IPS-11a (cell line): Measurements from ENCODE around the gene ZDHHC12.
"Not testable (repeated sequence)": the region's sequence is repeated elsewhere in the genome, so short reads cannot be mapped to it uniquely, and the experiment has no call there.

ENCODE experiments used
- H3K4me3 ChIP-seq: one replicate; pipeline ENCODE4 v1.5.1; 2013; ENCODE audit warnings: low read depth, low read length, control low read depth

Gene ZDHHC12

DNA sequence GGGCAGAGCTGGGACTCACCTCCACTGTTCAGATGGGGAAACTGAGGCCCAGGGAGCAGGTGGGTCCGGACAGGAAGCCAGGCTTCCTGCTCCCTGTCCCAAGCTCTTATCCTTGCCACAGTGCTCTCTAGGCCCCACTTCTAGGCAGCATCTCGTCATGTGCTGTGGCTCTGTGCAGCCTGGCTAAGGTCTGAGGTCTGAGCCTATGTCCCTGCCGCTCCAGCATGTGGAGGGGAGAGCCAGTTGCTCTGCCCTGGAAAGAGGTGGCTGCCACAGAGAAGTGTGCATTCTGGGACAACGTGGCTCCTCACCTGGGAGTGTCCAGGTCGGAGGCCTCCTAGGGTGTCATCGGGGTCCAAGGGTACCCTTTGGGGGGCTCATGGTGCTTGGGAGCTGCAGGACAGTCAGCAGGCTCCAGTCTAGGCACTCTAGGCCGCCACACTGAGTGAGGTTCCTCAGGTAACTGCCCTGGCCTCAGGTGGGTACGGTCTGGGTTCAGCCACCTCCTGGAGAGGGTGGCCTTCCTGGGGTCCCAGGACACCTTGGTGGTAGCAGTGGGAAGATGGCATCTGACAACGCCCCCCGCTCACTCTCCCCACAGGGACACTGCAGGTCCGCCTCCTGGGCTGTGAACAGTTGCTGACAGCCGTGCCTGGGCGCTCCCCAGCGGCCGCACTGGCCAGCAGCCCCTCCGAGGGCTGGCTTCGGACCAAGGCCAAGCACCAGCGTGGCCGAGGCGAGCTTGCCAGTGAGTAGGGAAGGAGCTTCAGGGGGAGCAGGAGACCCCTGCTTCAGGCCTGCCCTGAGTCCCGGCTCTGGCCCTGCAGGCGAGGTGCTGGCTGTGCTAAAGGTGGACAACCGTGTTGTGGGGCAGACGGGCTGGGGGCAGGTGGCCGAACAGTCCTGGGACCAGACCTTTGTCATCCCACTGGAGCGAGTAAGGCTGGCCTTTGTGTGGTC lies 11.2 kb downstream of the ZDHHC12 start:
- no peak overlapping the region for H3K4me3 ChIP-seq

DNA sequence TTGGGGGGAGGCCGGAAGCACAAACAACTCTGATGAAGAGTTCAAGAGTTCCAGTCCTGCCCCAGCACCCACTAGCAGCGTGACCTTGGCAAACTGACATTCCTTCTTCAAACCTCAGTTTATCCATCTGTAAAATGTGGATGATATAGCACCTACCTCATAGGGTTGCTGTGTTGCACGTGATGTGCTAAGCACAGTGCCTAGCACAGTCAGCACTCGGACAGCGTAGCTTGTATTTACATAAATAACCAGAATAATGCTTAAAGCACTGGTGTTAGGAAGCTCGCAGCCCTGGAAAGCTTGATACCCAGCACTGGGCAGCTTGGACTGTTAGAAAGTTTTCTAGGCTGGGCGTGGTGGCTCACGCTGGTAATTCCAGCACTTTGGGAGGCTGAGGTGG lies 16.5 kb downstream of the ZDHHC12 start:
- no peak overlapping the region for H3K4me3 ChIP-seq

DNA sequence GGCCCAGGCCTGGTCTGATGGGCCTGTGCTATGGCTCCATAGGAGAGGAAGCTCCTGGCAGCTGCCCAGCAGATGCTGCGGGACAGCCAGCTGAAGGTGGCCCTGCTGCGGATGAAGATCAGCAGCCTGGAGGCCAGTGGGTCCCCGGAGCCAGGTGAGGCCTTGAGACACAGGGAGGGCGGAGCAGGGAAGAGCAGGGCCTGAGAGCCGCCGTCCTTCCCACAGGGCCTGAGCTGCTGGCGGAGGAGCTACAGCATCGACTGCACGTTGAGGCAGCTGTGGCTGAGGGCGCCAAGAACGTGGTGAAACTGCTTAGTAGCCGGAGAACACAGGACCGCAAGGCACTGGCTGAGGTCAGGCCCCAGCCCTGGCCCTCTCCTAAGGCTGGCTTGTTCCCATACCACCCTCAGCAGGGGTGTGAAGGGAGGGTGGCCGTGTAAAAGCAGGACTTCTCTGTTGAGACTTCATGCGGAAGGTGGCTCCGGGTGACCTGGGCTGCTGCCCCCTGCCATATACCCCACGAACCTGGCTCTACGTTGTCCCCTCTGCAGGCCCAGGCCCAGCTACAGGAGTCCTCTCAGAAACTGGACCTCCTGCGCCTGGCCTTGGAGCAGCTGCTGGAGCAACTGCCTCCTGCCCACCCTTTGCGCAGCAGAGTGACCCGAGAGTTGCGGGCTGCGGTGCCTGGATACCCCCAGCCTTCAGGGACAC lies 17.1 kb downstream of the ZDHHC12 start:
- H3K4me3 ChIP-seq: no peak overlapping the region

DNA sequence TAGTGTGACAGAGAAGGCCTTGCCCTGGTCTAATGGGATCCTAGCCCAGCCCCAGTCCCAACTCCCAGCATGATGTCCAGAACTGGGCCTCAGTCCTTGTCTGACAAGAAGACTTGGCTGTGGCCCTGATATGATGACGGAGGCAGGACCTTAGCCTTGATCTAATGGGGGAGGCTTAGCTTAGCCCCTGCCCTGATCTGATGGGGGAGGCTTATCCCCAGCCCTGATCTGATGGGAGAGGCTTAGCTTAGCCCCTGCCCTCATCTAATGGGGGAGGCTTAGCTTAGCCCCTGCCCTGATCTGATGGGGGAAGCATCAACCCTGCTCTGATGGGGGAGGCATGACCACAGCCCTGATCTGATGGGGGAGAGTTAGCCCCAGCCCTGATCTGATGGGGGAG lies 17.9 kb downstream of the ZDHHC12 start:
- H3K4me3 ChIP-seq: no peak overlapping the region

DNA sequence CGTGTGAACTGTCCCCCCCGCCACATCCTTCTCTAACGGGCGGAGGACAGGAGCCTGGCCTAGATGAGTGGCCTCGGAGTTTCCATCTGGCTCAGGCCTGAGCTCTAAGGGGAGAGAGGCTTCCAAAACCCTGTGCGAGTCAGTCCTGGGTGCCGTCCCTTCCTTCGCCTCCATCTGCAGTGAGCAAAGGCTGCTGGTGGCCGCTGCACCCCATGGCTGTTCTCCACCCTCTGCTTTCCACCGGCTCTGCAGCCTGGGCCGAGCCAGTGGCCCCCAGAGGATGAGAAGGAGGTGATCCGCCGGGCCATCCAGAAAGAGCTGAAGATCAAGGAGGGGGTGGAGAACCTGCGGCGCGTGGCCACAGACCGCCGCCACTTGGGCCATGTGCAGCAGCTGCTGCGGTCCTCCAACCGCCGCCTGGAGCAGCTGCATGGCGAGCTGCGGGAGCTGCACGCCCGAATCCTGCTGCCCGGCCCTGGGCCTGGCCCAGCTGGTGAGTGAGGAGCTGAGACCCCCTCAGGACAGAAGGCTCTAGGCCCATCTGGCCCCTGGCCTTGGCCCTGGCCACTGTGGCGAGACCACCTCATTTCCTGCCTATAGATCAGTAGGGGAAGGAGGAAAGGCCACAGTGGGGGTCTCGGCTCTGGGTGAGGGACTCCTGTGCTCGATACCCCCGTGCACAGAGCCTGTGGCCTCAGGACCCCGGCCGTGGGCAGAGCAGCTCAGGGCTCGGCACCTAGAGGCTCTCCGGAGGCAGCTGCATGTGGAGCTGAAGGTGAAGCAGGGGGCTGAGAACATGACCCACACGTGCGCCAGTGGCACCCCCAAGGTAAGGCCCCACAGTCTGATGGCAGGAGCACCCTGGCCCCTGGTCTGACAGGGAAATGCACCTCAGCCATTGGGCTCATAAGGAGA lies 18.6 kb downstream of the ZDHHC12 start:
- H3K4me3 ChIP-seq: no peak overlapping the region

DNA sequence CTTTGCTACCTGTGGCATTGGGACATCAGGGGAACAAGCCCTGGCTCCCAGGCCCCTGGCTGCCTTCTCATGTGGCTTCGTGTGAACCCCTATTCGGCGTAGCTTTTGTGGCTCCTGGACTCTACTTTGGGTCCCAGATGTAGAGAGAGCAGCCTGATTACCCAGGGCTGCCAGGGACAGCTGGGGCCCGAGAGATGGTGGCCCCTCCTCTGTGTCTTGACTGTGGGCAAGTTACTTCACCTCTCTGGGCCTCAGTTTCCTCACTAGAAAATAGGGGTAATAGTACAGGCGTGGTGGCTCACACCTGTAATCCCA lies 19.6 kb downstream of the ZDHHC12 start:
- no peak overlapping the region for H3K4me3 ChIP-seq

DNA sequence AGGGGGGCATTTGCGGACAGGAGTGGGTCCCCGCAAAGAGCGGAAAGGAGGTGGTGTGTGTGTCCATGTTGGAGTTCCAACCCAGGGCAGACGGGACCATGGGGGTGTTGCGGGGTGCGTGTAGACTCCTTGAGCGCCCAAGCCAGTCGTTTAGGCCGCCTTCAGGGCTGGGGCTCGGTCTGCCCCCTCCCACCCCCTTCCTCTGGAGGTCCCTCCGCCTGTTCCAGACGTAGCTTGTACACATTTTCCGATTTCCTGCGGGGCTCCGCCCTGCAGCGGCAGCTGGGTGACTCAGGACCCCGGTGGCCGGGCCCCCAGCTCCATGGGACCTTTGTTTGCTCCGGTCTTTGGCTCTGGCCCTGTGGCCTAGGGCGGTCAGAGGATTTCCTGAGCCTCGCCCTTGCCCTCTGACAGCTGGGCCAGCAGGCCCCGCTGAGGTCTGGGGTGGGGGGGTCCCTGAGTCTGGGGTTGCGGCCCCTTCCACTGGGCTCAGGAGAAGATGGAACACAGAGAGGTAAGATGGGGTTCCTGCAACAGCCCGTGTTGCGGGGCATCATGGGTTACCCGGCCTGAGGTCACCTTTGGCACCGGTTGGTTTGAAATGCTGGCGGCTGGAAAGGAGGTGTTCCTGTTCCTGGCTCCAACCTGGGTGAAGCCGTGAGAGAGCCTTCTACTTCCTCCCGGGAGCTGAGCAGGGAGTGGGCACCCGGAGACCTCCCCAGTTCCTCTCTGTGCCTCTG lies 20.1 kb downstream of the ZDHHC12 start:
- H3K4me3 ChIP-seq: peak overlapping the region; percentile 55

DNA sequence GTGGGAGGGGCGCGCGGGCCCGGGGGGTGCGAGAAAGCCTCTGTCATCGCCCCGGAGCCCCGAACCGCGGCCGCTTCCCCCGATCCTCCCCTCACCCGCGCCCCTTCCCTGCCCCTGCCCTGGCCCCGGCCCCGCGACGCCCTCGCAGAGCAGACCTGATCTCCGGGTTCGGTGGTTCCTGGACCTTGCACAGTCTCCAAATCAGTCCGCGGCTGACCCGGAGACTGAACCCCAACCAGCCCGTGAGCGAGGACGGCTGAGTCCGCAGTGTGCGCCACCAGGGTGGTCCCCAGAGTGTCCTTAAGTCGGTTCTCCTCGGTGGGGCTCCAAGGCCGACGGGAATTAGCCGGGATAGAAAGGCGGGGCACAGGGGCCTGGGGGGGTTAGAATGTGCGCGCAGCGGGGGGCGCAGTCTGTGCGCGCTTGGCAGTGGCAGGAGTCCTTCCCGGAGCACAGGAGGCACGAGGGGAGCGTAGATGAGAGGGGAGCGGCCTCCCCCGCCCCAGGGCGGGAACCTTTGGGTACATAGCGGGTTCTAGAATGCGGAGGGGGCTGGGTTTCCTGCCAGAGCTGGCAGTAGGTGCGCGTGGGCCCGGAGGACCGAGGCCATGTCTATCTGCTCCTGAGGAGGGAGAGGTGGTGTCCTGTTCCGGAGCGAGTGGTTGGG lies 20.8 kb downstream of the ZDHHC12 start:
- peak overlapping the region; percentile 55 for H3K4me3 ChIP-seq

DNA sequence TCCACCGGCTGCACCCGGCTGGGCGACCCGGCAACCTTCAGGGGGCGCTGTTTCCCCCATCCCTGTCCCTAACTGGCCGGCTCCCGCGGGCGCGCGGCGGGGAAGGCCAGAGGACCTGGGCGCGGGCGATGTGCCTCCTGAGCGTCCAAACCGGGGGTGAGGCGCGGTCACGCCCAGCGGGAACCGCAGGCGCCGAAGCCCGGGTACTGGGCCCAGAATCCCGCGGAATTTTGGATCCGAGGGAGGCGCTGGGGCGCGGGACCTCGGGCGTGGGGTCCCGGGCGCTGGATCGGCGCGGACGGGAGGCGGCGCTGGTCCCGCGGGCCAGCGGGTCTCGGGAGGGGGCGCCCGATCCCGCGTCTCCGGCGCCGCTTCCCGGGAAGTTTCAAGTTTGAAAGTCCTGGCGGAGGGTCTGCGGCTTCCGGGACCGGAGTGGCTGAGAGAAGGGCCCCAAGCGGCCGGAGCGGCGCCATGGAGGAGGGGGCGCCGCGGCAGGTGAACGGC lies 21.4 kb downstream of the ZDHHC12 start, which contains the start of gene PKN3:
TSS of gene PKN3 (plus strand) at position 59 of the 504 bp plus-strand sequence. CDS start at position 472, 413 bp downstream.
- peak within 1 kb of the TSS; percentile 55 for H3K4me3 ChIP-seq

DNA sequence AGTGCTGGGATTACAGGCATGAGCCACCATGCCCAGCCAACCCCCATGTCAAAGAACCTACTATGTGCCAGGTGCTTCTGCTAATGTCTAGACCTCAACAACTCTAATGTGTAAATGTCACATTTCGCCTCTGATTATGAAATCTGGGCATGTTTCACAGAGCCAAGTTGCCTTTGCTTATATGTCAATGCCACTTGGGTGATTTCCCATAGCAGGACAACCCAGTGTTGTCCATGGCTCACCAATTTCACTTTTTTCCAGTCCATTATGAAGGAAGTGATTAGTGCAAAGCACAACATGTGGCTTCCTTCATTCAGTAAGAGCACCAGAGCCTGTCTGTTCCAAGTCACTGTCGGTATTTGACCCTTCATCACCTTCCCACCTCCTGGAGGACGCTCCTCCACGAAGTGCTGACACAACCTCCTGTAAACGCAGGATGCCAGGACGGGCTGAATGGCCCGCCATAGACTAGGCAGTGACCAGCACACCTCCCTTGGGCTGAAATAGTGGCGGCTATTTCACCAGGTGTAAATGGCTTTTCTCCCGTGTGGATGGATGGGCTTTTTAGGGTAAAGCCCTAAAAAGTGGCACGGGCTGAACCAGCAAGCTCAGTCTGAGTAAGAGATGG lies 22.6 kb downstream of the ZDHHC12 start:
- H3K4me3 ChIP-seq: no peak overlapping the region

DNA sequence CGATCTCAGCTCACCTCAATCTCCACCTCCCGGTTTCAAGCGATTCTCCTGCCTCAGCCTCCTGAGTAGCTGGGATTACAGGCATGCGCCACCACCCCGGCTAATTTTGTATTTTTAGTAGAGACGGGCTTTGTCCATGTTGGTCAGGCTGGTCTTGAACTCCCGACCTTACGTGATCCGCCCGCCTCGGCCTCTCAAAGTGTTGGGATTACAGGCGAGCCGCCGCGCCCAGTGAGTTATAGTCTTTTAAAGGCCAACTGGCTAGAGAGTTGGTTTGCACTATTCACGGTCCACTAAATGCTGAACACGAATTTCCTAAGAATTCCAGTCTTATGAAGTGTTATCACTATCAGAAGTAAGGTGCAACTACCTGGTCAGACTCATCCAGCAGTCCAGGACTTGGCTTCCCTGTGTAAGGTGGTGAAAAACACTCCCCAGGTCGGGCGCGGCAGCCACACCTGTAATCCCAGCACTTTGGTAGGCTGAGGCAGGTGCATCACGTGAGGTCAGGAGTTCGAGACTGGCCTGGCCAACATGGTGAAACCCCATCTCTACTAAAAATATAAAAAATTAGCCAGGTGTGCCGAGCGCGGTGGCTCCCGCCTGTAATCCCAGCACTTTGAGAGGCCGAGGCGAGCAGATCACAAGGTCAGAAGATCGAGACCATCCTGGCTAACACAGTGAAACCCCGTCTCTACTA lies 24.7 kb downstream of the ZDHHC12 start:
- H3K4me3 ChIP-seq: not testable (repeated sequence)

DNA sequence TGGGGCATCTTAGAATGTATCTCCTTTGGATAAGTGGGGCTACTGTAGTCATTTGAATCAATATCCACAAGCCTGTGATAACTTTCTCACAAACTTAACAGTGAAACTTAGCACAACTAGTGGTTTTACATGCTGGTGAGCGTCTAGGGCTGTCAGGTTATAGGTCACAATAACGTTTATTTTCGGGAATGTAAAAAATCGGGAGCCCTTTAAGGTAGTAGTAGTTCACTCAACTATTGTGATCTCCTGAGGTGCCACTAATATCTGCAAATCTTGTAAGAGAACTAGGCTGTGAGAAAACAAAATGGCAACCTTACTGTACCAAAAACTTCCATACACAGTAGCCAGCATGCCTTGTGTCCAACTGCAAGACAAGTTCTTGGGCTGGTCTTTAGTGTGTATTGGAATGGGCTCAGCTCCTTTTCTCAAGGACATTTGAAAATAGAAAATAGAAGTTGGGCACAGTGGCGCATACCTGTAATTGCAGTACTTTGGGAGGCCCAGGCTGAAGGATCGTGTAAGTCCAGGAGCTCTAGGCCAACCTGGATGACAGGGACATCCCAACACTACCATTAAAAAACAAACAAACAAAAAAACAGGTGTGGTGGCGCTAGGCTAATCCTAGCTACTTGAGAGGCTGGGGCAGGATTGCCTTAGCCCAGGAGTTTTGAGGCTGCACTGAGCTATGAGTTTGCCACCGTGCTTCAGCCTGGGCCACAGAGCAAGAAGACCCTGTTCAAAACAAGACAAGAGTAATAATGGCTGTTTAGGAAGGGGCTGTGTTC lies 26.8 kb downstream of the ZDHHC12 start:
- H3K4me3 ChIP-seq: no peak overlapping the region

DNA sequence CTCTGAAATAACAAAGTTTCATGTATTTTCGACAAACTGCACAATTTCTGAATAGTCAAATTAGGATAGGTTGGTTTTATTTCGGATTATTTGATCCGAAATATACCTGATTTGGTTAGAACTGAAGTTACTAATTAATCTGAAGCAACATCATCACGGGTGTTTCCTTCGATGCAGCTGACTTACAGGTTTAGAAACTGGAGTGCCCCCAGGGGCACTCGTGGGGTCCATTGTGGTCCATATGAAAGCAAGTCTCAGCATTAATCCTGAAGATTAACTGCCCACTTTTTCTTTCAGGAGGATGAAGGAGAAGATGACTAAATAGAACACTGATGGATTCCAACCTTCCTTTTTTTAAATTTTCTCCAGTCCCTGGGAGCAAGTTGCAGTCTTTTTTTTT lies 29.6 kb downstream of the ZDHHC12 start:
- H3K4me3 ChIP-seq: no peak overlapping the region

DNA sequence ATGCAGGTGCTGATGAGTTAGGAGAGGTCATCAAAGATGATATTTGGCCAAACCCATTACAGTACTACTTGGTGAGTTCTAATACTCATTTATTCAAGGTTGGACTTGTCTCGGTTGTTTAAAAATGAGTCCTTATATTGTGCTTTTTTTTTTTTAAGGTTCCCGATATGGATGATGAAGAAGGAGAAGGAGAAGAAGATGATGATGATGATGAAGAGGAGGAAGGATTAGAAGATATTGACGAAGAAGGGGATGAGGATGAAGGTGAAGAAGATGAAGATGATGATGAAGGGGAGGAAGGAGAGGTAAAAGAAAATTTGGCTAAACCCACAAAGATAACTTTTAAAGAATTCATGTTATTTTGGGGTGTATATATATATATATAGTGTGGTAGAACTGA lies 30.2 kb downstream of the ZDHHC12 start:
- H3K4me3 ChIP-seq: not testable (repeated sequence)

DNA sequence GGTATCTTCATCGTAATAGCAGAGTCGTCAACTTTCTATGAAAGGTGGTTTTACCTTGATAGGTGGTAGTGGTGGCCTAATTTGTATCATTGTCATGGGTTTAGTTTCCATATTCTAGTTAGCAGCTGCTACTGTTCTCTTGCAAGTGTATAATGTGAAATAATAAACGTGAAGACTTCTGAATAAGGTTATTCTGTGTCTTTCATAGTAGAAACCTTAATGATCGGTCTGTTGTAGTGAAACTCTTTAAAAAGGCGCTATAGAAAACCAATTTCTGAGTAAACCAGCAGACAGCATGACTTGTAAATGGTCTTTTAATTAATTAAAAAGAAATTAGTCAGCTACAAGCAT lies 33.3 kb downstream of the ZDHHC12 start:
- H3K4me3 ChIP-seq: peak overlapping the region; percentile 76

DNA sequence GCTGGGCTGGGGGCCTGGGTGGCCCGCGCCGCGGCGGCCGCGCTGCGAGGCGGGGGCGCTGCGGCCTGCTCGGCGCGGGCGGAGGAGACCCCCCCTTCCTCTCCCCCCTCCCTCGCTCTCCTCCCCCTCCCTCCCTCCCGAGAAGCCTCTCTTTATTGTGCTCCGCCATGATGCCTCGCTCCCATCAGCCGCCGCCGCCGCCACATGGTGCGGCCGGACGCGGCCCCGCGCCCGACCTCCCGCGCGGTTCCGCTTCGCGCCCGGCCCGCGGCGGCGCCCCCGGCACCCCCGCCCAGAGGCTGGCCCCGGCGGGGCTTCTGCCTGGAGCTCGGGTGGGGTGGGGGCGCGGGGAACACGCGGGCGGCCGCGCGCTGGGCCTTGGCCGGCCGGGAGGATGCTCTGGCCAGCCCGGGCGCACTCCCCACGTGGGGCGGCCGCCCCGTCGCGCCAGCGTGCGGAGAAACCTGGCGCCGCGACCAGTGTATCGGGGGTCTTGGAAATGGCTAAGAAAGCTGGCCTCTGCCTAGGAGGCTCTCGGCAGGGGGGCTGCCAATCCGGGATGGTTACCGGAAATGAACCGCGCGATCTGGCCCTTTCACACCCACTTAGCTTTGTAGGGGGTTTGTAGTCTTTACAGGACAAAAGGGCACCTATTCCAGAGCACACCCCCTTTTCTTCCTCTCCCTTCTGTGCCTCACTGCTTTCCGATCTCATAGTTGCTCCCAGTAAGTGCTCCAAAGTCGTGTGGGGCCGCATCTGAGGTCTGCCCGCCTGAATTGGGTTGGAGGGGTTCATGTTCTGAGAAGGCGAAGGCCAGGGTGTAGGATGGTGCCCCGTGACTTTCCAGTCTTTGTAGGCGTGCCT lies 33.9 kb downstream of the ZDHHC12 start:
- peak overlapping the region; percentile 76 for H3K4me3 ChIP-seq

DNA sequence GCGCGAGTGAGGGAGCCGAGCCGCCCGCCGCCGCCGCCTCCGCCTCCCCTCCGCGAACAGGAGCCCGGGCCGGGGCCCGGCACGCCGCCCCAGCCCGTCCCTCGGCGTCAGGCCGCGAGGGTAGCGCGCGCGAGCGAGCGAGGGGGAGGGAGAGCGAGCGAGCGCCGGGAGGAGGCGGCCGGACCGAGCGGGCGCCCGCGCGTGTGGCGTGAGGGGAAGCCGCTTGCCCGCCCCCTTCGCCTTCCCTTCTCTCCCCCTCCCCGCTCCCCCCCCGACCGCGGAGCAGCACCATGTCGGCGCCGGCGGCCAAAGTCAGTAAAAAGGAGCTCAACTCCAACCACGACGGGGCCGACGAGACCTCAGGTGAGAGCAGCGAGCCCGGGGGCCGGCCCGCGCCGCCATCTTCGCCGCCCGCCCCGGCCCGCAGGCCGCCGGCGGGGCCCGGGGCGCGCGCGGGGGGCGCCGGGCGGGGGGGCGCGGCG lies 34.6 kb downstream of the ZDHHC12 start:
- peak overlapping the region; percentile 43 for H3K4me3 ChIP-seq
